HG02798 (cell line): ENCODE results near the gene OR9A2.

Experiments used
- ATAC-seq: cut with Tn5 transposase; IDR thresholded peaks from one replicate; pipeline ENCODE4 v1.9.1; 2021; ENCODE audit warnings: mild to moderate bottlenecking; ENCODE audit not compliant: unreplicated experiment, poor library complexity

Gene OR9A2

GRCh38 chr7:143023047-143023446, 3.9 kb downstream of the OR9A2 start:
- no peak for ATAC-seq

DNA sequence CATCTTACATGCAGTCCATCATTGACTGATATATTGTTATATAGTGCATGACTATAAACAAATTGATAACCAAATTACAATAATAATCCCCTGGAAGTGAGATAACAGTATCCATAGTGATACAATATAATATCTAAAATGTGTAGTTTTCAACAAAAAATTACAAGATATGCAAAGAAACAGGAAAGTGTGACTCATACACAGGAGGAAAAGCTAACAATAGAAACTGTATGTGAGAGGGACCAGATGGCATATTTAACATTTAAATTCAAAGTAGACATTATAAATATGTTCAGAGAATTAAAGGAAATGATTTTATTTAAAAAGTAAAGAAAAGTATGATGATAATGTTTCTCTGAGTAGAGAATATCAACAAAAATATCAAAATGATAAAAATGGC, 8.0 kb downstream of the OR9A2 start:
- no peak for ATAC-seq

DNA sequence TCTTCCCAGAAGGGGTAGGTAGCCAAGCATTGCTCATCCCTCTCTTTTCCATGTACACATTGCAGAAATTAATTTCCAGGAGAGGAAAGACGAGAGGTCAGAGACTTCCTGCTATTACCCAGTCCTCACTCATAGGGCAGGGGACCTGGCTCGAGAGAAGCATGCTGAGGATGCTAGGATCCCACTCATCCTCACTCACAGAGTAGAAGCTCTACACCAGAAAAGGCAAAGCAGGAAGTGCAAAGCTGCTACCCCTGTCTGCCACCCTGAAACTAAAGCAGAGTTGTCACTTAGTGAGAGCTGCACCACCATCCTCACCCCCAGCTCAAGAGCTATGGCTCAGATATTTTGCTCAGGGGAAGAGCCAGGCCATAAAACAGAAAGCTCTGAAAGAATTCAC, 9.9 kb downstream of the OR9A2 start:
- ATAC-seq: no peak

GRCh38 chr7:143015926-143016490, 10.9 kb downstream of the OR9A2 start:
- no peak for ATAC-seq

DNA sequence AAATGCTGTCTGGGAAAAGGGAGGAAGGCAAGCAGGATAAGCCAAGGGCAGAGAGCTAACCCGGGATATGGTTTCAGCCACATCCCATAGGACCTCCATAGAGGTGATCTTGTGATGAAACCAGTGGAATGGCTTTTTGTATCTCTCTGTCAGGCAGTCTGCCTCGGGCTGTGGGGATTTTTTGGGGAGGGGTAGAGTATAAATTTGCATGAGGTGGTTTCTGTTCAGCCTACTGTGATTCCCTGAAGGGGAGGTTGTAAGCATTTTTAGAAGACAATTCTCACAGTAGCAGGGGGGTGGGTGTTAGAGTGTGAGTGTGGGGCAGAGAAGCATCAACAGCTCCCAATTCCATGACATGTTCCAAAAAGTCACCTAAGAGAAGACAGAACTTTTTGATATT, 11.8 kb downstream of the OR9A2 start:
- ATAC-seq: peak; percentile 73

- ATAC-seq: no peak
These were observed 13.0 kb downstream of the OR9A2 start for GRCh38 chr7:143013893-143014292.

- no peak for ATAC-seq
These were observed 13.5 kb downstream of the OR9A2 start for GRCh38 chr7:143013473-143013872.

- ATAC-seq: no peak
These were observed 14.5 kb downstream of the OR9A2 start for GRCh38 chr7:143012409-143012808.

- ATAC-seq: no peak
These were observed 14.9 kb downstream of the OR9A2 start for GRCh38 chr7:143012001-143012400.

- ATAC-seq: peak; percentile 91
These were observed 18.7 kb downstream of the OR9A2 start for GRCh38 chr7:143008007-143008901.

DNA sequence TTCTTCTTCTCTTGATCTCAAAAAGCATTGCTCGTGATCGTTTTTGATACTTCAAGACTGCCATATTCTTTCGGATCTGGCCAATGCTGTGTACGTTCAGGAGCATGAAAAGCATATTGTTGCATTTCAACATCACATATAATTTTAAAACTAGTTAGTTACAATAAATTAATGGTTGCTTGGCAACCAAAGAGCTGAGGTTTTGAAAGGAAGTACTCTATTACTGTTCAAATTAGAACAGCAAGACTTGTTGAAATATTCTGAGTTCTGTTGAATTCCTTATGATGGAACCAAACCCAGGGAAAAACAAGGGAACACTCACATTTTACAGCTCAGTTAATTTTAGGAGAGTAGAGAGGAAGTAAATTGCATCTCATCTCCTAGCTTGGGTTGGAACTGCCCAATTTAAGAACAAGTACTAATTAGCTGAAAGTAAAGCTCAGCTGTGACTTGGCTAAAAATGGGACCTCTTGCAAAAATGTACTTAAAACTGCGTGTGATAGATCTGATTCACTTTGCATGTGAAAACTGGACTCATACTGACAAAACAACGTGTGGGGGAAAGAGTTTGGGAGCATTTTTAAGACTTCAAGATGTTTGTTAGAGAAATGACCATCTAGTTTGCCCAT, 21.2 kb downstream of the OR9A2 start:
- ATAC-seq: no peak

DNA sequence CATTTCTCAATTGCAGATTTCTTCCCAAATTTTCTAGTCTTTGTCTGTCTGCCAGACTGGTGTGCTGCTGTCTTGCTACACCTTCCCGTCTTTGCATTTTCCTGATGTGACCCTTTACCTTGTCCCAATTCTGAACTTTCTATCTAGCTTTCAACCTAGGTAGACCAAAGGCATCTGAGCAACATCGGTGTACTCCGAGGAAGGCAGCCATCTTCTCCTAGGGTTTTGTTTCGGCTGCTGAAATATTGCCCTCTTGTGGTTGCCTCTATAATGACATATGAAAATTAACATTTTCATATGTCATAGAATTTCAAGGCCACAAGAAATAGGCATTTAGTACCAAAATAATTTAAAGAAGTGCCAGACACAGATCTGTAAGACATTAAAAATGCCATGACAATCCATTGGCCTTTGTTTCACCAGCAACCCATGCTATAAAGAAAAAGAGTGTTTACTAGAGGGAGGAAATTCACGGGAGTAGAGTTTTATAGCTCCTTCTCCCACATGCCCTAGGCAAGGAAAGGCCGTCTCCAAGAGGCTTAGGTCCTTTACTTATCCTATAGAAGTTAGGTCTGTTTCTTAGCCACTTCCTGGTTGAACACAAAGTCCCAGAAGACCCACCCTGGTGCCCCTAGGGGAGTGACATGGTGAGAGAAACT, 23.4 kb downstream of the OR9A2 start:
- peak; percentile 58 for ATAC-seq

DNA sequence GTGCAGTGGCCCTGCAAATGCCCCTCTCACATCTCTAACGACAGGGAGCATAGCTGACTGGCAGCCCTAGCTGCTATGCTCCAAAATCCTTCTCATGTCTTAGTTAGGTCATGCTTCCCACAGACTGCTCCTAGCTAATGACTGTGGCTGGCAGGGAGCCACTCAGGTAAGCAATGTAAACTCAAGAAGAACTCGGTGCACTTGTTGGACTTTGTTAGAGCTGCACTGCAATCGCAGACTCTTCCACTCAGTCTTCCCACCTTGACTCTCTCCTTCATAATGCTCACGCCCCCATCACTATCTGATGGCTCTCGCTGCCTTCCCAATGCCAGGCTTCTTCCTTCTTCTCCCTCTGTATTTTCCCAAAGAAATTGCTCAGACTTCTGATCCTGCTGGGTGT, 24.0 kb downstream of the OR9A2 start:
- no peak for ATAC-seq

GRCh38 chr7:143002106-143002505, 24.8 kb downstream of the OR9A2 start:
- ATAC-seq: no peak

- no peak for ATAC-seq
These were observed 26.3 kb downstream of the OR9A2 start for GRCh38 chr7:143000648-143001047.

- no peak for ATAC-seq
These were observed 27.1 kb downstream of the OR9A2 start for GRCh38 chr7:142999793-143000192.

GRCh38 chr7:142998966-142999365, 28.0 kb downstream of the OR9A2 start:
- no peak for ATAC-seq

DNA sequence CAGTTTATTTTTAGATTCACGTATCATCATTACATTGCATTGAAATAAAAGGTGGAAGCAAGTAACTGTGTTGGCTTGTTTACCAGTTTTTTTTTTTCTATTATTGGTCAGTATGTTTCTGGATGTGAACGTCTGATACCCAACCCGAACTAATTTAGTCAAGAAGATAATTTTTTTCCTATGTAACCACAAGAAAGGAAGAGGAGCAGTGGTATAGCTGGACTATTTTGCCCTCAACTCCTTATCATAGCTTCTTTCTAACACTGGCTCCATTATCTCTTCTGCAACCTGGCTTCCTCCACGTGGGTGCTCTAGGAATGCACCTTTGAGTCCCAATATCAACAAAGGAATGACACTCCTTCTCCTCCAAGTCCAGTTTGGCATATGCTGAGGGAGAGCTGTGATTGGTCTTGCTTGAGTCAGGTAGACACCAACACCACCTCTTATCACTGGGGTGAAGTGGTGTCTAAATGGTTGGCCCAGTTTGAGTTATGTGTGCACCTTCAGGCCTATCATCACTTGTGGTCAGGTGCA, 29.4 kb downstream of the OR9A2 start:
- no peak for ATAC-seq

DNA sequence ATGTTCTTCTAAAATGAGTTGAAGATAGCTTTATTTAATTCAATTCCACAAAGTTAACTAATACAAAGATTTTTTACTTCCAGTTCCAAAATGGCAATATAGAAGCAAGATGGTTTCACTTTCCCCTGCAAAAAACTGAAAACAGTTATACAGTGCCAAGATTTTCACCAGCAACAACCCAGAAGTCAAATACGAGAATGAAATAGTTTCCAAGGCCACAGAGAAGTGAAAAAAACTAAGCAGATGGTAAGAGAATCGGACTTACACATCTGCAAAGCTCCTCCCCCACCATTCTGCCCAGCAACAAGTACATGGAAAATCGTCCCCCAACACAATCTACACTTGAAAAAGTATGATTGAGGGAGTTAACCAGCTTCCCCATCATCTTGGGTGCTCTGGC, 34.5 kb downstream of the OR9A2 start:
- ATAC-seq: peak; percentile 47

- no peak for ATAC-seq
These were observed 42.6 kb downstream of the OR9A2 start for GRCh38 chr7:142984297-142984696.

DNA sequence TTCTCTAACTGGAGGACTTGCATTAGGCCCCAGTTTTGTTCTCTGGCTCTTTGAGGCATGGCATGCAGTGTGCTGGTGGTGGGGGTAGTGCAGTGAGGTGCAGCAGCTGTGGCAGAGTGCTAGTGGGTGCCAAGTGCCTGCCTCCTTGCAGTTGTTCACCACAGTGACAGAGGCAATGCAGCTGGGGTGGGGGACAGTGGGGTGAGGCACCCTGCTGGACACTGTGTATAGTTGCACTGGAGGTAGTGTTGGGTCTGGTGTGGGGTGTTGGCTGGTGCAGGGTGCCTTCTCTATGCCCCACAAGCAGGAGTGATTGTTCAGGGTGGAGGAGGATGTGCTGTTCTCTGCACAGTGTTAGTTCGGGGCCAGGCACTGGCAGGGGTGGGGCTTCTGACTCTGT, 43.1 kb downstream of the OR9A2 start:
- ATAC-seq: no peak
